HG03064 (cell line): Measurements from ENCODE around the gene IL10.
A peak's percentile ranks its signal among the peaks of the same experiment; 100 is the strongest.

Experiments
- ATAC-seq: cut with Tn5 transposase; IDR thresholded peaks from one replicate; pipeline ENCODE4 v1.9.1; 2021; ENCODE audit warnings: low read depth; ENCODE audit not compliant: unreplicated experiment

Gene IL10

GRCh38 chr1:206772243-206772937 is at the start of gene IL10:
IL10 (minus strand) TSS chr1:206772494; CDS start chr1:206772435, 59 bp downstream.
- ATAC-seq, result no peak

GRCh38 chr1:206821493-206821892 is 49.2 kb upstream of the IL10 start:
- ATAC-seq, result no peak

- peak; percentile 65 for ATAC-seq
These were observed 44.3 kb upstream of the IL10 start for GRCh38 chr1:206816390-206817287.

GRCh38 chr1:206814716-206815341 is 42.5 kb upstream of the IL10 start:
- no peak for ATAC-seq

GRCh38 chr1:206812471-206812870 is 40.2 kb upstream of the IL10 start:
- ATAC-seq, result no peak

- ATAC-seq, result no peak
These were observed 37.3 kb upstream of the IL10 start for GRCh38 chr1:206809504-206810084.

- no peak for ATAC-seq
These were observed 36.3 kb upstream of the IL10 start for GRCh38 chr1:206808615-206809014.

- no peak for ATAC-seq
These were observed 33.1 kb upstream of the IL10 start for GRCh38 chr1:206805357-206805756.

- ATAC-seq, result no peak
These were observed 32.0 kb upstream of the IL10 start for GRCh38 chr1:206804156-206804737.

- peak; percentile 97 for ATAC-seq
These were observed 31.0 kb upstream of the IL10 start for GRCh38 chr1:206803221-206803730.

- no peak for ATAC-seq
These were observed 30.1 kb upstream of the IL10 start for GRCh38 chr1:206802401-206802800.

- ATAC-seq, result no peak
These were observed 29.2 kb upstream of the IL10 start for GRCh38 chr1:206801467-206801866.

- no peak for ATAC-seq
These were observed 28.6 kb upstream of the IL10 start for GRCh38 chr1:206800891-206801290.

- ATAC-seq, result no peak
These were observed 28.1 kb upstream of the IL10 start for GRCh38 chr1:206800411-206800810.

- ATAC-seq, result no peak
These were observed 27.0 kb upstream of the IL10 start for GRCh38 chr1:206799311-206799710.

GRCh38 chr1:206798384-206798996 is 26.2 kb upstream of the IL10 start:
- ATAC-seq, result no peak

- no peak for ATAC-seq
These were observed 25.5 kb upstream of the IL10 start for GRCh38 chr1:206797534-206798383.

GRCh38 chr1:206796981-206797402 is 24.7 kb upstream of the IL10 start:
- ATAC-seq, result no peak

- ATAC-seq, result no peak
These were observed 23.8 kb upstream of the IL10 start for GRCh38 chr1:206796116-206796515.
